GM10248 (cell line): Measurements from ENCODE around the gene DUT.

Experiments
- CTCF ChIA-PET: fragments of 300-600 bp; sonication (Branson Sonifier 250); formaldehyde crosslinking; extraction: SDS; loops from one replicate; lab custom pipeline; 2021; ENCODE audit warnings: antibody characterized with exemption; lab: Yijun Ruan, JAX
- POLR2A ChIA-PET: fragments of 350-650 bp; sonication (Branson Sonifier 250); formaldehyde crosslinking; extraction: SDS; loops from one replicate; lab custom pipeline; 2020; ENCODE audit warnings: antibody characterized with exemption; lab: Yijun Ruan, JAX
- DNase-seq: peaks from one replicate; pipeline ENCODE4 v3.0.0; 2012; ENCODE audit errors: extremely low spot score
- CTCF ChIP-seq: IDR thresholded peaks from 2 replicates; pipeline ENCODE4 v1.5.1; 2012; ENCODE audit warnings: mild to moderate bottlenecking, low read depth; ENCODE audit errors: extremely low read depth, missing control alignments, control extremely low read depth

The DUT gene

GRCh38 chr15:48380198-48380597 lies 49.0 kb downstream of the DUT start:
- ChIA-PET POLR2A (no interaction called here), CTCF (interaction anchor here (1.1 to 1.2 kb wide), 2 partner anchors 9 to 17 kb away, joined by 3 read pairs; no protein-coding TSS in a partner anchor)
- TF ChIP-seq CTCF = no peak
- DNase-seq = no peak

- ChIA-PET CTCF (interaction anchor here (1.0 to 1.5 kb wide), 2 partner anchors 25 to 30 kb away, joined by 3 to 4 read pairs; no protein-coding TSS in a partner anchor), POLR2A (no interaction called here)
- DNase-seq = no peak
- no peak for TF ChIP-seq CTCF
These were observed 50.6 kb downstream of the DUT start for GRCh38 chr15:48381861-48382260.

GRCh38 chr15:48383031-48383430 lies 51.8 kb downstream of the DUT start:
- ChIA-PET CTCF (interaction anchor here (0.6 to 1.5 kb wide), 3 partner anchors 26 to 418 kb away, joined by 3 to 4 read pairs (median 3); no protein-coding TSS in a partner anchor), POLR2A (no interaction called here)
- DNase-seq = no peak
- no peak for TF ChIP-seq CTCF

- CTCF ChIA-PET = interaction anchor here (1.0 to 1.6 kb wide), 3 partner anchors 9 to 28 kb away, joined by 3 to 6 read pairs (median 6); no protein-coding TSS in a partner anchor
- no peak for TF ChIP-seq CTCF
- DNase-seq = no peak
- POLR2A ChIA-PET = no interaction called here
These were observed 53.4 kb downstream of the DUT start for GRCh38 chr15:48384616-48385015.

- DNase-seq = no peak
- POLR2A ChIA-PET = no interaction called here
- TF ChIP-seq CTCF = no peak
- CTCF ChIA-PET = interaction anchor here (1.2 to 1.6 kb wide), 4 partner anchors 10 to 454 kb away, joined by 3 to 6 read pairs (median 4); no protein-coding TSS in a partner anchor
These were observed 54.0 kb downstream of the DUT start for GRCh38 chr15:48385031-48385830.

- ChIA-PET POLR2A (no interaction called here), CTCF (interaction anchor here (0.8 kb wide), 1 partner anchor 1192 kb away, joined by 3 read pairs; no protein-coding TSS in a partner anchor)
- DNase-seq = no peak
- TF ChIP-seq CTCF = no peak
These were observed 57.0 kb downstream of the DUT start for GRCh38 chr15:48388016-48388851.
